Measurements from ENCODE around the gene ADRA2C. TPM values are rescaled to one million over a fixed set of nuclear protein-coding genes. Genes with fewer than 3 reads are reported as not detected.

Gene ADRA2C
- total and polyA plus RNA-seq, 7 donors, result 0.33 to 5.2 (median 1.2) TPM; not detected in 2

- intact Hi-C loops (cut with DNase I), result no loop called here
Observed at GRCh38 chr4:3727847-3728469, 38.2 kb upstream of the ADRA2C start.

DNA sequence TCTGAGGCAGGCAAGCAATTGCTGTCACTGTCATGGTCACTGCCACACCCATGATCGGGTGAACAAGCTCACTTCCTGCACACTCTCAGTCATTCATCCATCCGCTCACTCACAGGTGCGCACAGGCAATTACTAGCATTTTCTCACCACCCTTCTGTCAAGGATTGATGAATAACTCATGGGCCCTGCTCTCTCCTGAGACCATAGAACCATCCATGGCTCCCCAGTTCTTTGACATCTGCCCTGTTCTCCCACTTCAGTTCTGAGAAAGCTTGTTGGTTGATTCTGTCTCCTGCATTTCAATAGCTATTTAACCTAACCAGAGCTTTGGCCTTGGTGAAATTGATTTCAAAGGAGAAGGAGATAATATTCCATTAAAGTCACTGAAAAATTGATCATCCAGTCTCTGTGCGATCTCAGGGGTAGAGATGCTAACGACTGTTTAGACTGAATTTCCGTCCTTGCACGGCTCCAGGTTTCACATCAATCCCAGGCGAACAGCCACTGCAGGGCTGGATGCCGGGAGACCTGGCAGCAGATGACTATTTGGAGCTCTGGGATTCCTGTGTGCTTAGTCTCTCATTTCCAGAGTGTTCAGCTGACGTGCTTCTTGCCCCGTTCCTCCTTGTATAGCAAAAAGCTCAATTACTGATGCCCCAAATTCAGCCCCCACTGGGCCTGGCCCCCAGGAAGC lies 36.9 kb upstream of the ADRA2C start:
- H3K4me1 ChIP-seq, result no peaks in the 10 kb centered on the region
- H3K9me3 ChIP-seq, result no peaks in the 10 kb centered on the region
- intact Hi-C loops (cut with DNase I), result no loop called here
- no peak for DNase-seq
- peaks cover 19 to 68% (median 46%) of the 10 kb centered on the region in 3 donors for H3K27me3 ChIP-seq
- H3K4me3 ChIP-seq, result no peak overlapping the region
- no peaks in the 10 kb centered on the region for H3K36me3 ChIP-seq
- 47 to 65% methylated on average over 11 of the region's 11 CpGs for WGBS, 2 donors
- no peak for TF ChIP-seq EP300 (IDR thresholded peaks at IDR 0.05)
- no peak for TF ChIP-seq CTCF (IDR thresholded peaks at IDR 0.05)
- no peak for TF ChIP-seq POLR2A (IDR thresholded peaks at IDR 0.05)
- no peak for TF ChIP-seq POLR2AphosphoS5 (IDR thresholded peaks at IDR 0.05)
- H3K27ac ChIP-seq, result no peak overlapping the region

More at GRCh38 chr4:3727847-3728469, 38.2 kb upstream of the ADRA2C start:
- TF ChIP-seq CTCF (IDR thresholded peaks at IDR 0.05), result no peak
- TF ChIP-seq EP300 (IDR thresholded peaks at IDR 0.05), result no peak
- Histone ChIP-seq H3K27me3 (peaks cover 22 to 79% (median 58%) of the 10 kb centered on the region in 3 donors), H3K9me3 (no peaks in the 10 kb centered on the region), H3K36me3 (no peaks in the 10 kb centered on the region), H3K4me3 (no peak overlapping the region), H3K4me1 (no peaks in the 10 kb centered on the region), H3K27ac (no peak overlapping the region)
- DNase-seq, result no peak
- 44 to 72% methylated on average over 16 of the region's 16 CpGs for WGBS, 2 donors

DNA sequence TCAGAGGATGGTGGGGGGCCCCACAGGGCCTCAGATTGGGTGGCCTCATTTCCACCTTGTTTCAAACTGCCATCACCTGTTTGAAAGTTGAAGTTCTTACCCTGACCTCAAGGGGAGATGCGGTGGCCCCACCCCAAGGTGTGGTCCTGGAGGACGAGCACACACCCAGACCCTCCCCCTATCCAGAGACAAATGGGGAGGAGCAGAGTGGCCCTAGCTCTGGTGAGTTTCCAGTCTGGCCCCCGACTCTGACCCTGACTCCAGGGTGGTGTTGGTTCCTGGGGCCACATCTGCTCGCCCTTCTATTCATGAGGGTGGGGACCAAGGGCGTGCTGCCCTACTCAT lies 36.3 kb upstream of the ADRA2C start:
- no peaks in the 10 kb centered on the region for H3K9me3 ChIP-seq
- WGBS, 2 donors, result 34 to 45% methylated on average over 5 of the region's 5 CpGs
- peaks cover 14 to 63% (median 46%) of the 10 kb centered on the region in 3 donors for H3K27me3 ChIP-seq
- TF ChIP-seq POLR2A (IDR thresholded peaks at IDR 0.05) (no peak), EP300 (IDR thresholded peaks at IDR 0.05) (no peak), POLR2AphosphoS5 (IDR thresholded peaks at IDR 0.05) (no peak), CTCF (IDR thresholded peaks at IDR 0.05) (no peak)
- intact Hi-C loops (cut with DNase I), result no loop called here
- no peak overlapping the region for H3K4me3 ChIP-seq
- no peaks in the 10 kb centered on the region for H3K4me1 ChIP-seq
- no peak overlapping the region for H3K27ac ChIP-seq
- DNase-seq, result no peak
- H3K36me3 ChIP-seq, result no peaks in the 10 kb centered on the region

DNA sequence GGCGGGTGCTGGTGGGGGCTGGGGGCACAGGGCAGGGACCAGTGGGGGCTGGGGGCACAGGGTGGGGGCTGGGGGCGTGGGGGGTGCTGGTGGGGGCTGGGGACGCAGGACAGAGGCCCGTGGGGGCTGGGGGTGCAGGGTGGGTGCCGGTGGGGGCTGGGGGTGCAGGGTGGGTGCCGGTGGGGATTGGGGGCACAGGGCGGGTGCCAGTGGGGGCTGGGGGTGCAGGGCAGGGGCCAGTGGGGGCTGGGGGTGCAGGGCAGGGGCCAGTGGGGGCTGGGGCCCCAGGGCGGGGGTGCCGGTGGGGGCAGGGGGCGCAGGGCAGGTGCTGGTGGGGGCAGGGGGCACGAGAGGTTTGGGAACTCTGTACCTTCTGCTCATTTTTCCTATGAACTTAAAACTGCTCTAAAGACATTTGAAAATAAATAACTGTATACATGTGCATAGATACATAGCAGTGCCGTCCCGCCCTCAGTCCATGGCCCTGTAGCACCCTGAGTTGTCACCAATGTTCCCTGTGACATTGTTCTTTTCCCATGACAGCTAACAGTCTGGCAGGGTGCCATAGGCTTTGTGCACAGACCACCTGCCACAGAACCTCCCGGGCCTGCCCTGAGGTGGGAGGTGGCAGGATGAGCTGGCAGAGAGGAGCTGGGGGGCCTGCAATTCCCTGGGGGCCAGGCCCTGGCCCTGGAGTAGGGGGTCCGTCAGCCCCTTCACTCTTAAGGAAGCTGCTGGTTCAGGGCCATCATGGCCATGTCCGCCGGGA lies 35.6 kb upstream of the ADRA2C start:
- H3K27me3 ChIP-seq, result peaks cover 8 to 62% (median 38%) of the 10 kb centered on the region in 3 donors

More for the DNA sequence above, 35.6 kb upstream of the ADRA2C start:
- Histone ChIP-seq H3K4me1 (no peaks in the 10 kb centered on the region), H3K27ac (no peak overlapping the region), H3K4me3 (no peak overlapping the region), H3K36me3 (no peaks in the 10 kb centered on the region), H3K9me3 (no peaks in the 10 kb centered on the region)
- TF ChIP-seq CTCF (IDR thresholded peaks at IDR 0.05) (no peak), POLR2AphosphoS5 (IDR thresholded peaks at IDR 0.05) (no peak), POLR2A (IDR thresholded peaks at IDR 0.05) (no peak), EP300 (IDR thresholded peaks at IDR 0.05) (no peak)
- 78 to 87% methylated on average over 17 of the region's 17 CpGs for WGBS, 2 donors
- intact Hi-C loops (cut with DNase I), result no loop called here
- DNase-seq, result no peak

Data from sigmoid colon (tissue), 7 donors.